COLO668 (cell line): ENCODE results near the gene KCNAB2.

Experiments
- DNase-seq: peaks from one replicate; lab custom pipeline; 2025; ENCODE audit not compliant: unreplicated experiment; lab: John Stamatoyannopoulos, UW

The KCNAB2 gene

GRCh38 chr1:6144175-6144574, 98.5 kb downstream of the KCNAB2 start:
- no peak for DNase-seq

GRCh38 chr1:6144647-6145395, 99.1 kb downstream of the KCNAB2 start:
- DNase-seq, result no peak

- DNase-seq, result no peak
These were observed 99.7 kb downstream of the KCNAB2 start for GRCh38 chr1:6145396-6145750.

- no peak for DNase-seq
These were observed 100.2 kb downstream of the KCNAB2 start for GRCh38 chr1:6145864-6146410.

GRCh38 chr1:6148497-6149241, 103.0 kb downstream of the KCNAB2 start:
- DNase-seq, result no peak

GRCh38 chr1:6149597-6149996, 103.9 kb downstream of the KCNAB2 start:
- no peak for DNase-seq

- DNase-seq, result no peak
These were observed 104.6 kb downstream of the KCNAB2 start for GRCh38 chr1:6150006-6150938.
